MCF 10A (cell line): ENCODE measurements around the gene JMJD4. TPM values are rescaled to one million over a fixed set of nuclear protein-coding genes. Genes with fewer than 3 reads are reported as not detected.

ENCODE experiments used
- BruUV-seq: library from RNA; stranded (reverse); fragments of 400-500 nt; replicated peaks from 2 replicates; lab custom pipeline; 2021; lab: Mats Ljungman, UMichigan
- CTCF ChIA-PET: fragments of 300-600 bp; sonication (Branson Sonifier 250); formaldehyde crosslinking; extraction: SDS; loops from one replicate; lab custom pipeline; 2021; ENCODE audit warnings: antibody characterized with exemption, inconsistent platforms; lab: Yijun Ruan, JAX
- POLR2A ChIA-PET: fragments of 300-600, 350-650 bp; sonication (Branson Sonifier 250); formaldehyde crosslinking; extraction: SDS; loops from one replicate; lab custom pipeline; 2020; ENCODE audit warnings: antibody characterized with exemption, inconsistent platforms; lab: Yijun Ruan, JAX
- DNase-seq: peaks from one replicate; pipeline ENCODE4 v3.0.0-alpha.2; 2018; ENCODE audit not compliant: unreplicated experiment
- H3K27ac Mint-ChIP-seq: one replicate; pipeline ENCODE4 v1.8.0; 2022; ENCODE audit warnings: mild to moderate bottlenecking, low read depth, mixed read lengths; ENCODE audit not compliant: unreplicated experiment
- H3K27me3 Mint-ChIP-seq: one replicate; pipeline ENCODE4 v1.8.0; 2022; ENCODE audit warnings: mixed read lengths; ENCODE audit not compliant: insufficient read depth, unreplicated experiment
- H3K36me3 Mint-ChIP-seq: one replicate; pipeline ENCODE4 v1.8.0; 2022; ENCODE audit warnings: mild to moderate bottlenecking, moderate library complexity, mixed read lengths; ENCODE audit not compliant: insufficient read depth, unreplicated experiment
- H3K4me1 Mint-ChIP-seq: one replicate; pipeline ENCODE4 v1.8.0; 2022; ENCODE audit warnings: mixed read lengths; ENCODE audit not compliant: insufficient read depth, unreplicated experiment
- H3K4me3 Mint-ChIP-seq: one replicate; pipeline ENCODE4 v1.8.0; 2022; ENCODE audit warnings: mild to moderate bottlenecking, moderate library complexity, mixed read lengths; ENCODE audit not compliant: unreplicated experiment
- H3K9me3 Mint-ChIP-seq: one replicate; pipeline ENCODE4 v1.8.0; 2022; ENCODE audit warnings: mixed read lengths; ENCODE audit not compliant: unreplicated experiment
- intact Hi-C: fragments of 100-400 bp; cut with micrococcal nuclease; formaldehyde crosslinking; loops from 2 replicates; pipeline ENCODE4 v1.14.1; 2022
- total RNA-seq: library from RNA; stranded (reverse); gene quantifications from 2 replicates; pipeline ENCODE4 v1.2.3, GENCODE V29; 2022
- TF ChIP-seq, protein P1 (sequence below): fragments of 200-600 bp; IDR thresholded peaks from one replicate; pipeline ENCODE4 v1.8.0; 2022; ENCODE audit warnings: antibody characterized with exemption, mild to moderate bottlenecking; ENCODE audit not compliant: unreplicated experiment

The JMJD4 gene
- total RNA-seq, 1 experiment from 2014 or later = 43.2 TPM

- no TSS peak for BruUV-seq
- H3K4me1 Mint-ChIP-seq = peaks cover 42% of the 10 kb centered on the region
- no peak for DNase-seq
- no peaks in the 10 kb centered on the region for H3K27me3 Mint-ChIP-seq
- POLR2A ChIA-PET = interaction anchor here (0.6 to 0.7 kb wide), 2 partner anchors 15 to 173 kb away, joined by 3 to 4 read pairs; no protein-coding TSS in a partner anchor
- no peak overlapping the region for H3K27ac Mint-ChIP-seq
- H3K9me3 Mint-ChIP-seq = no peaks in the 10 kb centered on the region
- peaks cover 31% of the 10 kb centered on the region for H3K36me3 Mint-ChIP-seq
- CTCF ChIA-PET = interaction anchor here (0.7 kb wide), 1 partner anchor 1882 kb away, joined by 3 read pairs; no protein-coding TSS in a partner anchor
- intact Hi-C loops = no loop called here
- peak overlapping the region; percentile 95 for H3K4me3 Mint-ChIP-seq
- TF ChIP-seq, protein P1, sequence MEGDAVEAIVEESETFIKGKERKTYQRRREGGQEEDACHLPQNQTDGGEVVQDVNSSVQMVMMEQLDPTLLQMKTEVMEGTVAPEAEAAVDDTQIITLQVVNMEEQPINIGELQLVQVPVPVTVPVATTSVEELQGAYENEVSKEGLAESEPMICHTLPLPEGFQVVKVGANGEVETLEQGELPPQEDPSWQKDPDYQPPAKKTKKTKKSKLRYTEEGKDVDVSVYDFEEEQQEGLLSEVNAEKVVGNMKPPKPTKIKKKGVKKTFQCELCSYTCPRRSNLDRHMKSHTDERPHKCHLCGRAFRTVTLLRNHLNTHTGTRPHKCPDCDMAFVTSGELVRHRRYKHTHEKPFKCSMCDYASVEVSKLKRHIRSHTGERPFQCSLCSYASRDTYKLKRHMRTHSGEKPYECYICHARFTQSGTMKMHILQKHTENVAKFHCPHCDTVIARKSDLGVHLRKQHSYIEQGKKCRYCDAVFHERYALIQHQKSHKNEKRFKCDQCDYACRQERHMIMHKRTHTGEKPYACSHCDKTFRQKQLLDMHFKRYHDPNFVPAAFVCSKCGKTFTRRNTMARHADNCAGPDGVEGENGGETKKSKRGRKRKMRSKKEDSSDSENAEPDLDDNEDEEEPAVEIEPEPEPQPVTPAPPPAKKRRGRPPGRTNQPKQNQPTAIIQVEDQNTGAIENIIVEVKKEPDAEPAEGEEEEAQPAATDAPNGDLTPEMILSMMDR = no peak
Measured at GRCh38 chr1:227736814-227737432, 1.8 kb upstream of the JMJD4 start.

DNA sequence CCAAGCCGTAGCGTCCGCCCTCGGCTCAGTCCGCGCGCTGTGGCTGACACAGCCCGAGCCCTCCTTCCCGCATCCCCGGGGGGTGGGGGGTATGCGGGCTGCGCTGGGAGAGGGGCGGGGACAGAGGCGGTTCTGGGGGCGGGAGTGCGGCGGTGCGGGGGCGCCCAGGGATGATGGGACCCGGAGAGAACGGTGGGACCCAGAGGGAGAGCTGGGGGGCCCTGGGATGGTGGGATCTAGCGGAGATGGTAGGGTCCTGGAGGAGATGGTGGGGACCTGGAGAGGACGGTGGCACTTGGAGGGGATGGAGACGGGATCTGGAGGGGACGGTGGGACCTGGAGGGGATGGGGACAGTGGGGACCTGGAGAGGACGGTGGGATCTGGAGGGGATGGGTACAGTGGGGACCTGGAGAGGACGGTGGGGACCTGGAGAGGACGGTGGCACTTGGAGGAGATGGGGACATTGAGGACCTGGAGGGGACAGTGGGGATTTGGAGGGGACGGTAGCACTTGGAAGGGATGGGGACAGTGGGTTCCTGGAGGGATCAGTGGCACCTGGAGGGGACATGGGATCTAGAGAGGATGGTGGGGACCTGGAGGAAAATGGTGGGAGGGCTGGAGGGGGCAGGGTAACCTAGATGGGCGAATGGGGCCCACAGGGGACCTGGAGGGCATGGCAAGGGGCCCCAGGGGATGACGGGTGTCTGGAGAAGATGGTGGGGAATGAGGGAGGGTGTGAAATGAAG lies 610 bp upstream of the JMJD4 start:
- ChIA-PET CTCF (interaction anchor here (0.6 to 2.6 kb wide), 5 partner anchors 26 to 1881 kb away, joined by 3 to 7 read pairs (median 4); no protein-coding TSS in a partner anchor), POLR2A (interaction anchor here (0.6 to 2.8 kb wide), 21 partner anchors 9 to 1133 kb away, joined by 3 to 30 read pairs (median 4); partner anchors contain the start of genes WNT9A and ZNF678)
- TF ChIP-seq, protein P1 = no peak
- no peaks in the 10 kb centered on the region for H3K27me3 Mint-ChIP-seq
- peaks cover 33% of the 10 kb centered on the region for H3K4me1 Mint-ChIP-seq
- H3K27ac Mint-ChIP-seq = peak overlapping the region; percentile 93
- H3K4me3 Mint-ChIP-seq = peak overlapping the region; percentile 95
- H3K9me3 Mint-ChIP-seq = no peaks in the 10 kb centered on the region
- H3K36me3 Mint-ChIP-seq = peaks cover 40% of the 10 kb centered on the region
- intact Hi-C loops = no loop called here
- BruUV-seq = no TSS peak
- DNase-seq = no peak

GRCh38 chr1:227734546-227734855 lies 601 bp downstream of the JMJD4 start:
- no peaks in the 10 kb centered on the region for H3K27me3 Mint-ChIP-seq
- H3K27ac Mint-ChIP-seq = peak overlapping the region; percentile 93
- H3K36me3 Mint-ChIP-seq = peaks cover 45% of the 10 kb centered on the region
- ChIA-PET CTCF (interaction anchor here (0.6 to 2.6 kb wide), 4 partner anchors 28 to 481 kb away, joined by 3 to 7 read pairs (median 3); no protein-coding TSS in a partner anchor), POLR2A (interaction anchor here (0.6 to 2.8 kb wide), 28 partner anchors 10 to 1132 kb away, joined by 3 to 30 read pairs (median 3); partner anchors contain the start of genes GUK1 and ZNF678)
- intact Hi-C loops = no loop called here
- TF ChIP-seq, protein P1 = no peak
- BruUV-seq = no TSS peak
- H3K4me3 Mint-ChIP-seq = peak overlapping the region; percentile 95
- peak; percentile 33 for DNase-seq
- no peaks in the 10 kb centered on the region for H3K9me3 Mint-ChIP-seq
- peaks cover 33% of the 10 kb centered on the region for H3K4me1 Mint-ChIP-seq
